Liver (tissue), 9 donors: Measurements from ENCODE around the gene ALKAL2. TPM values are rescaled to one million over a fixed set of nuclear protein-coding genes. Genes with fewer than 3 reads are reported as not detected.

ENCODE experiments used
- DNase-seq: peaks from one replicate; pipeline ENCODE4 v3.0.0-alpha.2; 2017; ENCODE audit warnings: low spot score
- H3K27ac ChIP-seq, 2 donors: one replicate each; pipeline ENCODE4 v1.7.0; 2013; ENCODE audit warnings: inconsistent platforms in 2 of 2, low read length in 2 of 2, control low read depth in 1 of 2, low read depth in 1 of 2, mild to moderate bottlenecking in 1 of 2
- H3K27me3 ChIP-seq, 4 donors: one replicate each; pipeline versions ENCODE4 v1.6.1 to v1.7.0; 2013; ENCODE audit warnings: low read length in 3 of 4, inconsistent platforms in 1 of 4, mild to moderate bottlenecking in 1 of 4, moderate library complexity in 1 of 4; ENCODE audit not compliant: control insufficient read depth in 4 of 4, insufficient read depth in 4 of 4
- H3K36me3 ChIP-seq, 4 donors: one replicate each; pipeline versions ENCODE4 v1.6.1 to v1.7.0; 2013; ENCODE audit warnings: low read length in 3 of 4, mild to moderate bottlenecking in 3 of 4, low read depth in 1 of 4, moderate library complexity in 1 of 4; ENCODE audit not compliant: control insufficient read depth in 4 of 4, insufficient read depth in 3 of 4
- H3K4me1 ChIP-seq, 4 donors: one replicate each; pipeline versions ENCODE4 v1.6.1 to v1.7.0; 2013; ENCODE audit warnings: low read length in 3 of 4, mild to moderate bottlenecking in 3 of 4, moderate library complexity in 1 of 4; ENCODE audit not compliant: control insufficient read depth in 4 of 4, insufficient read depth in 4 of 4
- H3K4me3 ChIP-seq, 3 donors: one replicate each; pipeline versions ENCODE4 v1.6.1 to v1.7.0; 2013; ENCODE audit warnings: low read length in 3 of 3, control low read depth in 1 of 3, low read depth in 1 of 3, mild to moderate bottlenecking in 1 of 3
- H3K9ac ChIP-seq, 2 donors: one replicate each; pipeline ENCODE4 v1.7.0; 2013; ENCODE audit warnings: low read length in 2 of 2, mild to moderate bottlenecking in 2 of 2, moderate library complexity in 2 of 2, control low read depth in 1 of 2, low read depth in 1 of 2
- H3K9me3 ChIP-seq, 4 donors: one replicate each; pipeline versions ENCODE4 v1.6.1 to v1.7.0; 2013; ENCODE audit warnings: low read length in 3 of 4; ENCODE audit not compliant: control insufficient read depth in 4 of 4
- FOXA1 ChIP-seq: IDR thresholded peaks from 2 replicates; pipeline ENCODE4 v1.6.1; 2016; ENCODE audit warnings: antibody characterized with exemption
- GABPA ChIP-seq, 2 donors: IDR thresholded peaks in 1 of 2; conservative IDR thresholded peaks in 1 of 2; 2 replicates each; pipeline ENCODE4 v1.6.1; 2016; ENCODE audit warnings: antibody characterized with exemption in 2 of 2, mild to moderate bottlenecking in 1 of 2, moderate library complexity in 1 of 2
- HNF4A ChIP-seq, 2 donors: conservative IDR thresholded peaks; 2 replicates each; pipeline ENCODE4 v1.6.1; 2016; ENCODE audit warnings: antibody characterized with exemption in 2 of 2, mild to moderate bottlenecking in 2 of 2
- HNF4G ChIP-seq: IDR thresholded peaks from 2 replicates; pipeline ENCODE4 v1.6.1; 2016; ENCODE audit warnings: antibody characterized with exemption
- JUND ChIP-seq, 2 donors: IDR thresholded peaks; 2 replicates each; pipeline ENCODE4 v1.6.1; 2016; ENCODE audit warnings: antibody characterized with exemption in 2 of 2
- NR2F2 ChIP-seq: IDR thresholded peaks from 2 replicates; pipeline ENCODE4 v1.6.1; 2016; ENCODE audit warnings: antibody characterized with exemption
- RAD21 ChIP-seq, 2 donors: IDR thresholded peaks; 2 replicates each; pipeline ENCODE4 v1.6.1; 2016; ENCODE audit warnings: antibody characterized with exemption in 2 of 2, mild to moderate bottlenecking in 2 of 2
- RXRA ChIP-seq, 2 donors: IDR thresholded peaks; 2 replicates each; pipeline ENCODE4 v1.6.1; 2017 to 2018; ENCODE audit warnings: antibody characterized with exemption in 2 of 2, mild to moderate bottlenecking in 1 of 2
- SP1 ChIP-seq: IDR thresholded peaks from 2 replicates; pipeline ENCODE4 v1.6.1; 2018; ENCODE audit warnings: antibody characterized with exemption, mild to moderate bottlenecking
- TAF1 ChIP-seq: conservative IDR thresholded peaks from 2 replicates; pipeline ENCODE4 v1.6.1; 2016; ENCODE audit warnings: antibody characterized with exemption, mild to moderate bottlenecking
- YY1 ChIP-seq: IDR thresholded peaks from 2 replicates; pipeline ENCODE4 v1.6.1; 2016; ENCODE audit warnings: antibody characterized with exemption, mild to moderate bottlenecking
- WGBS: extraction: QIAGEN DNeasy Blood & Tissue Kit; methylation state at CpG from one replicate; pipeline ENCODE4 v1.1.7; 2013; 5-methylcytosine and 5-hydroxymethylcytosine counted together
- polyA plus RNA-seq, 2 donors: library from polyadenylated mRNA; stranded (reverse) in 1 of 2; unstranded in 1 of 2; fragments of 200-250 nt in 1 of 2; fragments of >200 nt in 1 of 2; fragmentation: Nextera tagmentation in 1 of 2; extraction: Ambion mirVana in 1 of 2; gene quantifications; one replicate each; pipeline versions ENCODE4 v1.2.1 to v1.2.3, GENCODE V29; 2013 to 2015
- total RNA-seq, 2 donors: library from RNA; depleted of rRNA; stranded (reverse); fragments of >200 nt; gene quantifications; one replicate each; pipeline ENCODE4 v1.2.3, GENCODE V29; 2014
- TF ChIP-seq, protein P1 (sequence below): fragments of 150-350 bp; IDR thresholded peaks from 2 replicates; pipeline ENCODE4 v1.5.1; 2017; ENCODE audit warnings: improper control_type of control experiment, low read depth, low read length; ENCODE audit not compliant: missing input control
- TF ChIP-seq, protein P2 (sequence below): IDR thresholded peaks from 2 replicates; pipeline ENCODE4 v1.6.1; 2016; ENCODE audit warnings: antibody characterized with exemption
- TF ChIP-seq, protein P3 (sequence below): IDR thresholded peaks from 2 replicates; pipeline ENCODE4 v1.6.1; 2016; ENCODE audit warnings: antibody characterized with exemption
- donor health status: healthy.
- donor health status: healthy.
- donor health status: healthy.
- donor health status: healthy.
- donor health status: healthy.

Gene ALKAL2
- total and polyA plus RNA-seq, 4 donors = 1.6 to 3.1 (median 1.9) TPM; not detected in 1

DNA sequence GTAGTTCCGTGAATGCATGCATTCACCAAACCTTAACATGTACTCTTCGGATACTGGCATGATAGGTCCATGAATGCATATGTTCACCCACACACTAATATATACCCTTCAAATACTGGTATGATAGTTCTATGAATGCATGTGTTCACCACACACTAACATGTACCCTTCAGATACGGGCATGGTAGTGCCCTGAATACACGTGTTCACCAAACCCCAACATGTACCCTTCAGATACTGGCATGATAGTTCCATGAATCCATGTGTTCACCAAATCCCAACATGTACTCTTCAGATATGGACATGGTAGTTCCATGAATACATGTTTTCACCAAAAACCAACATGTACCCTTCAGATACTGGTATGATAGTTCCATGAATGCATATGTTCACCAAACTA, 48.5 kb upstream of the ALKAL2 start (continued):
- TF ChIP-seq, protein P1, sequence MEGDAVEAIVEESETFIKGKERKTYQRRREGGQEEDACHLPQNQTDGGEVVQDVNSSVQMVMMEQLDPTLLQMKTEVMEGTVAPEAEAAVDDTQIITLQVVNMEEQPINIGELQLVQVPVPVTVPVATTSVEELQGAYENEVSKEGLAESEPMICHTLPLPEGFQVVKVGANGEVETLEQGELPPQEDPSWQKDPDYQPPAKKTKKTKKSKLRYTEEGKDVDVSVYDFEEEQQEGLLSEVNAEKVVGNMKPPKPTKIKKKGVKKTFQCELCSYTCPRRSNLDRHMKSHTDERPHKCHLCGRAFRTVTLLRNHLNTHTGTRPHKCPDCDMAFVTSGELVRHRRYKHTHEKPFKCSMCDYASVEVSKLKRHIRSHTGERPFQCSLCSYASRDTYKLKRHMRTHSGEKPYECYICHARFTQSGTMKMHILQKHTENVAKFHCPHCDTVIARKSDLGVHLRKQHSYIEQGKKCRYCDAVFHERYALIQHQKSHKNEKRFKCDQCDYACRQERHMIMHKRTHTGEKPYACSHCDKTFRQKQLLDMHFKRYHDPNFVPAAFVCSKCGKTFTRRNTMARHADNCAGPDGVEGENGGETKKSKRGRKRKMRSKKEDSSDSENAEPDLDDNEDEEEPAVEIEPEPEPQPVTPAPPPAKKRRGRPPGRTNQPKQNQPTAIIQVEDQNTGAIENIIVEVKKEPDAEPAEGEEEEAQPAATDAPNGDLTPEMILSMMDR = no peak
- no peak for TF ChIP-seq TAF1
- no peak for TF ChIP-seq GABPA (IDR thresholded peaks at IDR 0.05 in 1 of 2, conservative IDR thresholded peaks at IDR 0.05 in 1 of 2)
- TF ChIP-seq HNF4G = no peak
- TF ChIP-seq JUND (IDR thresholded peaks at IDR 0.05) = no peak

DNA sequence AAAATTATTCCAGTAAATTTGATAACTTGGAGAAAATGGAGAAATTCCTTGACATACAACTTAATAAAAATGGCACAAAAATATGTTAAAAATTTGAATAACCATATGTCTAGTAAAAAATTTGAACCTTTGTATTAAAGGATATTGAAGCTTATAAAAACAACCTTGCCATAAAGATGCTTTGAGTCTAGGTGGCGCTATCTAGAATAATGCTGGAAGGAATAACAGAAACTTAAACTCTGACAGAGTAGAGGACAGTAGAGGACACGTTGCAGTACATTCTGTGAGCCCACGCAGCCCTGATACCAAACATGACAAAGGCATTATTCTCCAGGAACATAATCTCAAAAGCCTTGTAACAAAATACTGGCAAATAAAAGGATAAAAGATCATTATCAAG, 44.7 kb upstream of the ALKAL2 start:
- Histone ChIP-seq H3K27me3 (peaks cover 0 to 3% (median 0%) of the 10 kb centered on the region in 4 donors), H3K9me3 (peaks cover 1 to 18% (median 7%) of the 10 kb centered on the region in 4 donors), H3K9ac (no peak overlapping the region), H3K4me1 (no peaks in the 10 kb centered on the region), H3K36me3 (no peaks in the 10 kb centered on the region), H3K27ac (no peak overlapping the region), H3K4me3 (no peak overlapping the region)
- WGBS = 24% methylated on average over 3 of the region's 3 CpGs
- no peak for DNase-seq
- TF ChIP-seq, protein P2, sequence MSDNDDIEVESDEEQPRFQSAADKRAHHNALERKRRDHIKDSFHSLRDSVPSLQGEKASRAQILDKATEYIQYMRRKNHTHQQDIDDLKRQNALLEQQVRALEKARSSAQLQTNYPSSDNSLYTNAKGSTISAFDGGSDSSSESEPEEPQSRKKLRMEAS = no peak
- peak in 1 of 2 donors; percentile 16 for TF ChIP-seq RAD21 (IDR thresholded peaks at IDR 0.05)

DNA sequence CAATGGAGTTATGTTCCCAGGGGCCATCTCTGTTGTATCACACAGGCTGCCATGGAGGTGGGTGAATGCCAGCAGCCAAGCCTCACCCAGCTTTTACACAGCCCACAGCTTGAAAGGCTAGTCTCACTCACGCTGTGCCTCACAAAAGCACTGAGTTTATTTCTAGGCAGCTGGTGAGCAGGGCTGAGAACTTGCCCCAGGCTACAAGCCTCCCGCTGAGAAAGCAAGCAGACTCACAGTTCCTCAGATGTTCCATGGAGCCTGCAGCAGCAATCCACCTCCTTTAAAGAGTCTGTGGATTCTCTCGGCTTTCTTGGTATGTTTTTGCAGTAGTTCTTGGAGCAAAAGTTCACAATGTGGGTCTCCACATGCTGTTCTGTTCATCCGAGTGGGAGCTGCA, 40.9 kb upstream of the ALKAL2 start:
- Histone ChIP-seq H3K36me3 (no peaks in the 10 kb centered on the region), H3K27ac (no peak overlapping the region), H3K4me1 (no peaks in the 10 kb centered on the region), H3K27me3 (no peaks in the 10 kb centered on the region), H3K4me3 (no peak overlapping the region), H3K9ac (no peak overlapping the region), H3K9me3 (no peaks in the 10 kb centered on the region)
- DNase-seq = no peak
- WGBS = 76% methylated on average over 4 of the region's 4 CpGs
- TF ChIP-seq YY1 = no peak

DNA sequence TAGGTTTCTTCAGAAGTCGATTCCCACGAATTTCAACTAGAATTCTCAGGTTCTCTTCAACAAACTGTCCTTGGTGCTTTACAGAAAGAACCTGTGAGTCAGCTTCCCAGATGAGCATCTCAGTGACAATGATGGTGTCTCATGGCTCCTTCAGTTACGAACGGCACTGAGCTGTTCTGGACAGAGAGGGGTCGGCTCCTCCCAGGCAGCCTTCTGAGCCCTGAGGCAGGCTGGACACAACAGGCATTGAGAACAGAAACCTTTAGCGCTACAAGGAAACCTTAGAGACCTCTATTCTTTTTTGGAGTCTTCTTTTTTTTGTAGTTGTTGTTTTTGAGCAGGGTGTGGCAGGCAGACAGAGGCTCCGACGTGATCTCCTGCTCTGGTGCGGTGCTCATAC, 35.1 kb upstream of the ALKAL2 start:
- Histone ChIP-seq H3K27me3 (no peaks in the 10 kb centered on the region), H3K4me1 (no peaks in the 10 kb centered on the region), H3K9me3 (no peaks in the 10 kb centered on the region), H3K36me3 (no peaks in the 10 kb centered on the region), H3K27ac (no peak overlapping the region), H3K9ac (no peak overlapping the region), H3K4me3 (no peak overlapping the region)
- 81% methylated on average over 9 of the region's 9 CpGs for WGBS
- TF ChIP-seq HNF4G (no peak), NR2F2 (no peak)
- DNase-seq = no peak

DNA sequence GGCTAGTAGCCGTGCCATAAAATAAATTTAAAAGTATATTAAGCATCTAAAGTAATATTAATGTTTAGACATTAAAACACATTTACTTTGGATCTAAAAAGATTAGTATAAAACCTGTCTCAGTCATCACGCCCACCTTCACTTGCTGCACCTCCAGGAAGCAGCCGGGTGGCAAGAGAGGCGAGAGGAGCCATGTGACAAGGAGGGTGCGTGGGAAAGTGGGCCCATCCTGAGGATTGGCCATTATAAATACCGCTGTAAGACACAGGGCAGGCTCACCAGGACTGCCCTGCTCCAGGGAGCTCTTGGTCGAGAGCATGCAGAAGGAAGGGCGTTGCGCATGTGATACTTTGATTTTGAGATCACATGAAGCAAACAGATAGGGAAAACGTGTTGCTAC, 34.4 kb upstream of the ALKAL2 start:
- no peaks in the 10 kb centered on the region for H3K36me3 ChIP-seq
- no peaks in the 10 kb centered on the region for H3K9me3 ChIP-seq
- no peaks in the 10 kb centered on the region for H3K4me1 ChIP-seq
- TF ChIP-seq YY1 (no peak), HNF4G (no peak), GABPA (IDR thresholded peaks at IDR 0.05 in 1 of 2, conservative IDR thresholded peaks at IDR 0.05 in 1 of 2) (no peak), SP1 (no peak), TAF1 (no peak), RXRA (IDR thresholded peaks at IDR 0.05) (no peak), HNF4A (conservative IDR thresholded peaks at IDR 0.05) (no peak), FOXA1 (no peak)
- TF ChIP-seq, protein P3, sequence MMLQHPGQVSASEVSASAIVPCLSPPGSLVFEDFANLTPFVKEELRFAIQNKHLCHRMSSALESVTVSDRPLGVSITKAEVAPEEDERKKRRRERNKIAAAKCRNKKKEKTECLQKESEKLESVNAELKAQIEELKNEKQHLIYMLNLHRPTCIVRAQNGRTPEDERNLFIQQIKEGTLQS = no peak
- TF ChIP-seq, protein P2 = no peak
- no peak overlapping the region for H3K9ac ChIP-seq
- H3K4me3 ChIP-seq = no peak overlapping the region
- DNase-seq = no peak
- H3K27me3 ChIP-seq = no peaks in the 10 kb centered on the region
- no peak overlapping the region for H3K27ac ChIP-seq
- 74% methylated on average over 10 of the region's 10 CpGs for WGBS
